ENCODE results near the gene MT1F. TPM values are rescaled to one million over a fixed set of nuclear protein-coding genes. Genes with fewer than 3 reads are reported as not detected.
"Not testable (repeated sequence)": the region's sequence is repeated elsewhere in the genome, so short reads cannot be mapped to it uniquely, and the experiment has no call there.

The MT1F gene
- total RNA-seq, 1 donor from 2014 or later = not detected

DNA sequence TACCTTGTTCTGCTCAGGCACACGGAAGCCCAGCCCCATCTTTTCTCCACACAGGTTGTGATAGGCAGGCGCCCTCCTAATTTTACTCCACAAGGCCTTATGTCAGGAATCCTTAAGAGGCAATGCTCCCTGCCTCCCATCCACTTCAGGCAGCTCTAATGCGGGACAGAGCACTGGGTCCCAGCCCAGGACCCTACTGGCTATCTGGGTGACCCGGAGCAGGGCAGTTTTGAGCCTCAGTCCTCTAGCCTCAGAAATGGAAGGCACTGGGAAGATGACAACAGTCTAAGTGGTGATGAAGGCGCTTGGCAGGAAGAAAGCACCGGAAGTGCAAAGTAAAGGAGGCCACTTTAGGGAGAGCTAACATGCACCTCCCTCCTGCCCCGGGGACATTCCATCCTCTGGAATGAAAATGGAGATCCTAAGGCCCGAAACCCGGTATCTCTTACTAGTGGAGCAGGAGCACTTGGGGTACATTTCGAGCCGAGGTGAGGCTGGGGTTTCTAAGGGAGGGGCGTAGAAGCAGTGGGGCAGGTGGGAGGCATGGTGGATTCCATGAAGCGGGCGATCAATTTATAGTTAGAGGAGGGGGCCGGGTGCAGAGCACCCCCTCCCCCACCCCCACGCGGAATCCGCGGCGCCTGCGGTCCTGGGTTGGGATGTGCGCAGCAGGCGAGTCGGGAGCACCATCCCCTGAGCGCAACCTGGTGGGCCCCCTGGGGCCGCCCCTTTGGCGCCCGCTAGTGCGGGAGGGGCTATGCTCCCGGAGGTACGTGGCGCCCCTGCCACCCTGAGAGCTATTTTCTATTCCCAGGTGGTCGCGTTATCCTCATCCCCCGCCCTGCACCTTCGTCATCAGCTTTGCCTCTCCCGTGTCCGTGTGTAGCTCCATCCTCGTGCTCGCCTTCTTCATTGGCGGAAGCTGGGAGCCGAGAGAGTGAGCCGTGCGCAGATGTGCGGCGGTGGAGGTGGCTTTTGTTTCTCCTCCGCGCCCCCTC is 4.9 kb downstream of the MT1F start:
- H3K36me3 Mint-ChIP-seq (ENCODE audit: low read depth, unreplicated experiment) = no peaks in the 10 kb centered on the region
- peaks cover 14% of the 10 kb centered on the region for H3K4me1 ChIP-seq (ENCODE audit: insufficient read depth, low read length)
- no peaks in the 10 kb centered on the region for H3K36me3 ChIP-seq (ENCODE audit: insufficient read depth, low read length)
- H3K9me3 Mint-ChIP-seq (ENCODE audit: unreplicated experiment) = no peaks in the 10 kb centered on the region
- H2AFZ ChIP-seq (ENCODE audit: low read depth, low read length) = no peak overlapping the region
- peaks cover 96% of the 10 kb centered on the region for H3K27me3 ChIP-seq (ENCODE audit: insufficient read depth, low read length)
- H3K79me2 ChIP-seq (ENCODE audit: insufficient read depth, low read length) = no peaks in the 10 kb centered on the region
- H3K27ac ChIP-seq (ENCODE audit: low read depth, low read length) = no peak overlapping the region
- no peak for DNase-seq (ENCODE audit: low read depth)
- no peaks in the 10 kb centered on the region for H3K9me3 ChIP-seq (ENCODE audit: insufficient read depth, low read depth, low read length)
- H3K4me1 Mint-ChIP-seq (ENCODE audit: low read depth, unreplicated experiment) = no peaks in the 10 kb centered on the region
- no peak overlapping the region for H3K27ac Mint-ChIP-seq (ENCODE audit: unreplicated experiment)
- no peak for FAIRE-seq
- H3K4me2 ChIP-seq (ENCODE audit: low read length) = peak overlapping the region; percentile 62
- H3K9ac ChIP-seq (ENCODE audit: low read length) = no peak overlapping the region
- H3K4me3 ChIP-seq (ENCODE audit: insufficient read depth, low read depth, low read length) = no peak overlapping the region
- TF ChIP-seq, protein P1, sequence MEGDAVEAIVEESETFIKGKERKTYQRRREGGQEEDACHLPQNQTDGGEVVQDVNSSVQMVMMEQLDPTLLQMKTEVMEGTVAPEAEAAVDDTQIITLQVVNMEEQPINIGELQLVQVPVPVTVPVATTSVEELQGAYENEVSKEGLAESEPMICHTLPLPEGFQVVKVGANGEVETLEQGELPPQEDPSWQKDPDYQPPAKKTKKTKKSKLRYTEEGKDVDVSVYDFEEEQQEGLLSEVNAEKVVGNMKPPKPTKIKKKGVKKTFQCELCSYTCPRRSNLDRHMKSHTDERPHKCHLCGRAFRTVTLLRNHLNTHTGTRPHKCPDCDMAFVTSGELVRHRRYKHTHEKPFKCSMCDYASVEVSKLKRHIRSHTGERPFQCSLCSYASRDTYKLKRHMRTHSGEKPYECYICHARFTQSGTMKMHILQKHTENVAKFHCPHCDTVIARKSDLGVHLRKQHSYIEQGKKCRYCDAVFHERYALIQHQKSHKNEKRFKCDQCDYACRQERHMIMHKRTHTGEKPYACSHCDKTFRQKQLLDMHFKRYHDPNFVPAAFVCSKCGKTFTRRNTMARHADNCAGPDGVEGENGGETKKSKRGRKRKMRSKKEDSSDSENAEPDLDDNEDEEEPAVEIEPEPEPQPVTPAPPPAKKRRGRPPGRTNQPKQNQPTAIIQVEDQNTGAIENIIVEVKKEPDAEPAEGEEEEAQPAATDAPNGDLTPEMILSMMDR (IDR thresholded peaks at IDR 0.05; ENCODE audit: insufficient read depth, low read depth, low read length) = no peak
- peak; percentile 75 for TF ChIP-seq EZH2 (IDR thresholded peaks at IDR 0.05; ENCODE audit: insufficient read depth, low read length)
- no peak overlapping the region for H3K4me3 Mint-ChIP-seq (ENCODE audit: unreplicated experiment)
- no peaks in the 10 kb centered on the region for H4K20me1 ChIP-seq (ENCODE audit: insufficient read depth, low read length)
- H3K27me3 Mint-ChIP-seq (ENCODE audit: low read depth, unreplicated experiment) = peaks cover 94% of the 10 kb centered on the region

DNA sequence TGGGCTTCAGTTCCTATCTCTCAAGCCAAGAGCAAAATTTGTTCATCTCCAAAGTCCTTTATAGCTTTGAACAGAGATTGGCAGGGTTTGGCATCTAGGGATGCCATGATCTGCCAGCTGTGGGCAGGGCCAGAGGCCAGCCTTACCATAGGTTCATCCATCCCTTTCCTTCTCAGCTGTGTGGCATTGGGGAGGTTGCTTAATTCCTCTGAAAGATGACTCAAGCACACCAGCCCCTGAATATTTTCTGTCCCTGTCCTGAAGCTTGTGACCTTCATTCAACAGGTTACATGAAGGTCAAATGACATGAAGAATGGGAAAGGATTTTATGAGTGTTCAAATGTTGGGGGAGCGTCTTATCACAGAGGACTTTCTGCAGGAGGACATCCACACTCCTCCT is 6.7 kb downstream of the MT1F start:
- no peak for TF ChIP-seq EZH2 (IDR thresholded peaks at IDR 0.05; ENCODE audit: insufficient read depth, low read length)
- TF ChIP-seq, protein P1 (IDR thresholded peaks at IDR 0.05; ENCODE audit: insufficient read depth, low read depth, low read length) = no peak
- Mint-ChIP-seq H3K4me3 (ENCODE audit: unreplicated experiment) (no peak overlapping the region), H3K4me1 (ENCODE audit: low read depth, unreplicated experiment) (peaks cover 4% of the 10 kb centered on the region), H3K36me3 (ENCODE audit: low read depth, unreplicated experiment) (no peaks in the 10 kb centered on the region), H3K27me3 (ENCODE audit: low read depth, unreplicated experiment) (peaks cover 93% of the 10 kb centered on the region), H3K9me3 (ENCODE audit: unreplicated experiment) (peaks cover 8% of the 10 kb centered on the region), H3K27ac (ENCODE audit: unreplicated experiment) (no peak overlapping the region)
- H3K27ac ChIP-seq (ENCODE audit: low read depth, low read length) = no peak overlapping the region
- FAIRE-seq (no peak), DNase-seq (ENCODE audit: low read depth) (no peak)
- H4K20me1 ChIP-seq (ENCODE audit: insufficient read depth, low read length) = peaks cover 4% of the 10 kb centered on the region
- no peak overlapping the region for H3K4me2 ChIP-seq (ENCODE audit: low read length)
- H2AFZ ChIP-seq (ENCODE audit: low read depth, low read length) = no peak overlapping the region
- no peaks in the 10 kb centered on the region for H3K79me2 ChIP-seq (ENCODE audit: insufficient read depth, low read length)
- no peaks in the 10 kb centered on the region for H3K36me3 ChIP-seq (ENCODE audit: insufficient read depth, low read length)
- peaks cover 99% of the 10 kb centered on the region for H3K27me3 ChIP-seq (ENCODE audit: insufficient read depth, low read length)
- no peak overlapping the region for H3K4me3 ChIP-seq (ENCODE audit: insufficient read depth, low read depth, low read length)
- no peak overlapping the region for H3K9ac ChIP-seq (ENCODE audit: low read length)
- H3K4me1 ChIP-seq (ENCODE audit: insufficient read depth, low read length) = peaks cover 11% of the 10 kb centered on the region
- H3K9me3 ChIP-seq (ENCODE audit: insufficient read depth, low read depth, low read length) = peaks cover 2% of the 10 kb centered on the region

DNA sequence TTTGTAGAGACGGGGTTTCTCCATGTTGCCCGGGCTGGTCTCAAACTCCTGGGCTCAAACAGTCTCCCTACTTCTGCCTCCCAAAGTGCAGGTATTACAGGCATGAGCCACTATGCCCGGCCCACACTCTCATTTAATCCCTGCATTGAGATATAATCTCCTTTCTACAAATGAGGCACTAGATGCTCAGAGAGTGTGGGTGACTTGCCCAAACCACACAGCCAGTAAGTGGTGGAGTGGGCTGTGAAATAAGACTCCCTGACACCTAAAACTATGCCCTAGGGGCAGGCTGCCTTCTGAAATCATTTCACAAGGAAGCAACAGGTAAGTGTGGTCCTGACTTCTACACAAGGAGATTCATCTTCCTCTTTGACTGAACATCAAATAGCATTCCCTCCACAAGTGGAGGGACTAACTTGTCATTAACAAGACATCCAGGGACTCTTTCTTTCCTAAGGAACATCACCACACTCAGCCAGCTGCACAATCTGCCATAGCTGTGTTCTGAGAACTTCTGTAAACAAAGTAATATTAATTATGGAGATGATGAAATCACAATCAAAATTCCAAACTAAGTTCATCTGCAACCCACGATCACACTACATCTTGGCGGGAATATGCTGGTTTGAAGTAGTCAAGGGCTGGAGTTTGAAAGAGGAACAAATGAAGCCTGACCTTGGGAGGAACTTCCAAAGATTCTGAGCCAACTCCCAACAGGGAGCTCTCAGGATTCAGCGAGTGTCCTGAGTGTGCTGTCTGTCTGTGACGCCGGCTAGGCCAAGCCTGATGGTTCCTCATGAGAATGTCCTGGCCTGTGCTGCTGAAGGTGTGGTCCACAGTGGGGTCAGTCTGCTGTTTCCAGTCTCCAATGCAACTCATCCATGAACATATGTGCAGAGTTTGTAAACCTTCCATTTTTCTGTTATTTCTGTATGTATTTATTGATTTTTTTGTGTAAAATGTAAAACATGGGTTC is 7.8 kb downstream of the MT1F start:
- not testable (repeated sequence) for FAIRE-seq
- H3K9me3 Mint-ChIP-seq (ENCODE audit: unreplicated experiment) = peaks cover 11% of the 10 kb centered on the region
- H3K4me1 ChIP-seq (ENCODE audit: insufficient read depth, low read length) = peaks cover 11% of the 10 kb centered on the region

More for the DNA sequence above, 7.8 kb downstream of the MT1F start:
- H3K4me3 Mint-ChIP-seq (ENCODE audit: unreplicated experiment); H3K9ac ChIP-seq (ENCODE audit: low read length); H2AFZ ChIP-seq (ENCODE audit: low read depth, low read length); H3K4me3 ChIP-seq (ENCODE audit: insufficient read depth, low read depth, low read length); H3K79me2 ChIP-seq (ENCODE audit: insufficient read depth, low read length); H3K4me2 ChIP-seq (ENCODE audit: low read length); DNase-seq (ENCODE audit: low read depth); H3K9me3 ChIP-seq (ENCODE audit: insufficient read depth, low read depth, low read length); H4K20me1 ChIP-seq (ENCODE audit: insufficient read depth, low read length); H3K27ac Mint-ChIP-seq (ENCODE audit: unreplicated experiment); H3K36me3 ChIP-seq (ENCODE audit: insufficient read depth, low read length); H3K27ac ChIP-seq (ENCODE audit: low read depth, low read length); H3K4me1 Mint-ChIP-seq (ENCODE audit: low read depth, unreplicated experiment); H3K36me3 Mint-ChIP-seq (ENCODE audit: low read depth, unreplicated experiment): not testable (repeated sequence)
- H3K27me3 ChIP-seq (ENCODE audit: insufficient read depth, low read length) = peaks cover 99% of the 10 kb centered on the region
- peaks cover 93% of the 10 kb centered on the region for H3K27me3 Mint-ChIP-seq (ENCODE audit: low read depth, unreplicated experiment)

Measured in astrocyte (in vitro differentiated cells and primary cell).